ENCODE results near the gene MCEMP1. TPM values are rescaled to one million over a fixed set of nuclear protein-coding genes. Genes with fewer than 3 reads are reported as not detected.
A peak's percentile ranks its signal among the peaks of the same experiment; 100 is the strongest.

Gene MCEMP1
- total RNA-seq, 4 donors from 2014 or later: 0.29 to 0.97 TPM; not detected in 2

DNA sequence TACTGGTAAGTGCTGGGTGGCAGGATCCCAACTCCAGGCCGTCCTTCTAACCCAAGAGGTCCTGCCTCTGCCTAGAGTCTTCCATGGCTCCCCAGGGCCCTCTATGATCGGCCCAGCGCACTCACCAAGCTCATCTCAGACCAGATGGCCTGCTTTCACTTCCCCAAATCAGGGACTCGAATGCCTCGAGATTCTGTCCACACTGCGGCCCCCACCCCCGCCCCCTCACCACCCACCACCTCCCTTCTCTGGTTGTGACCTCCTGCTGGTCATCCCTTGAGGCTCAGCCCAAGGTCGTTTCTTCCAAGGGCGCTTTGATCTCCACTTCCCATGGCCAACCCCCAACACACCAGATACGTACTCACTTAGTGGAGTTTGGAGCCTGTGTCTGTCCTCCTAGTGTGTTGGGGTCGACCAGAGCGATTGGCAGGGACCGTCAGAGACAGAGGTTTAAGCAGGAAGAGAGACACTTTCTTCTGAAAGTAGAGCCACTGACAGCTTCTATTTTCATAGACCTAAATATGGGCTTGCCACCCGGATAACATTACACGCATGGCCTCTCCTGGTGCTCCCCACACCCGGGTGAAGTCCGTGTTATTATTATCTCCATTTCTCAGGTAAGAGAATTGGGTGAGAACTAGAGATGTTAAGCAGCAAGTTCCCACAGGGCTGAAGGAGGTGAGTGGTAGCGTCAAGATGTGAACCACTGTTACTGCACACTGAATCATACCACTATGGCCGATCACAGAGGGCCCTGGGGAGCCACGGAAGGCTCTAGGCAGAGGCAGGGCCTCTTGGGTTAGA is 25.0 kb downstream of the MCEMP1 start, which contains the start of gene FCER2:
TSS of gene FCER2 (minus strand) at position 478 of the 804 bp plus-strand sequence. CDS start 2,371 bp downstream, outside the sequence.
- TF ChIP-seq, protein P1, sequence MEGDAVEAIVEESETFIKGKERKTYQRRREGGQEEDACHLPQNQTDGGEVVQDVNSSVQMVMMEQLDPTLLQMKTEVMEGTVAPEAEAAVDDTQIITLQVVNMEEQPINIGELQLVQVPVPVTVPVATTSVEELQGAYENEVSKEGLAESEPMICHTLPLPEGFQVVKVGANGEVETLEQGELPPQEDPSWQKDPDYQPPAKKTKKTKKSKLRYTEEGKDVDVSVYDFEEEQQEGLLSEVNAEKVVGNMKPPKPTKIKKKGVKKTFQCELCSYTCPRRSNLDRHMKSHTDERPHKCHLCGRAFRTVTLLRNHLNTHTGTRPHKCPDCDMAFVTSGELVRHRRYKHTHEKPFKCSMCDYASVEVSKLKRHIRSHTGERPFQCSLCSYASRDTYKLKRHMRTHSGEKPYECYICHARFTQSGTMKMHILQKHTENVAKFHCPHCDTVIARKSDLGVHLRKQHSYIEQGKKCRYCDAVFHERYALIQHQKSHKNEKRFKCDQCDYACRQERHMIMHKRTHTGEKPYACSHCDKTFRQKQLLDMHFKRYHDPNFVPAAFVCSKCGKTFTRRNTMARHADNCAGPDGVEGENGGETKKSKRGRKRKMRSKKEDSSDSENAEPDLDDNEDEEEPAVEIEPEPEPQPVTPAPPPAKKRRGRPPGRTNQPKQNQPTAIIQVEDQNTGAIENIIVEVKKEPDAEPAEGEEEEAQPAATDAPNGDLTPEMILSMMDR (IDR thresholded peaks at IDR 0.05): no peak
- no peak within 1 kb of the TSS for H3K4me3 ChIP-seq
- 38 to 58% methylated on average over 7 to 16 of the region's 20 CpGs for WGBS, 2 donors

DNA sequence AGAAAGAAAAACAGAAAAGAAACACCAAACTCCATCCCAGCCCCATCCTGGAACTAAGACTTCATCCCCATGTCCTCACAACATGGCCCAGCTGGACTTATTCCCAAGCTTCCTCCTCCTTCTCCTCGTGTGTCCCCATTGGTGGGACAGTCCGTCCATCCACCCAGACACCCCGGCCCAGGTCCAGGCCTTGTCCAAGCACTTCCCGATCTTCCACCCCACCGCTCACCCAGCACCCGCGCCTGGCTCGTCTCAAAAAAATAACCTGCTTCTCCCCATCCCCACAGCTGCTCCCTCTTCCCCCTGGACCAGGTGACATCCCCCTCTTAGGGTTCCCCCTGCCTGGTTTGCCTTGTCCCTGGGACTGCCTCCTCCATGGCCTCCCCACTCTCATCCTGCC is 26.4 kb downstream of the MCEMP1 start:
- 69 to 75% methylated on average over 8 of the region's 8 CpGs for WGBS, 2 donors
- Histone ChIP-seq H3K36me3 (no peaks in the 10 kb centered on the region), H3K27ac (no peak overlapping the region), H3K9me3 (no peaks in the 10 kb centered on the region), H3K4me3 (no peak overlapping the region), H3K4me1 (no peaks in the 10 kb centered on the region), H3K27me3 (peaks cover 0 to 74% (median 2%) of the 10 kb centered on the region in 4 donors)
- intact Hi-C loops (cut with DNase I): no loop called here
- no peak for DNase-seq
- TF ChIP-seq, protein P1 (IDR thresholded peaks at IDR 0.05): no peak
- no peak for TF ChIP-seq POLR2A (IDR thresholded peaks at IDR 0.05)

More for the DNA sequence above, 25.0 kb downstream of the MCEMP1 start, which contains the start of gene FCER2:
- Histone ChIP-seq H3K36me3 (no peaks in the 10 kb centered on the region), H3K27ac (no peak within 1 kb of the TSS), H3K27me3 (peaks cover 0 to 89% (median 3%) of the 10 kb centered on the region in 4 donors), H3K9me3 (no peaks in the 10 kb centered on the region), H3K4me1 (no peaks in the 10 kb centered on the region)
- intact Hi-C loops (cut with DNase I): no loop called here
- no peak for DNase-seq

DNA sequence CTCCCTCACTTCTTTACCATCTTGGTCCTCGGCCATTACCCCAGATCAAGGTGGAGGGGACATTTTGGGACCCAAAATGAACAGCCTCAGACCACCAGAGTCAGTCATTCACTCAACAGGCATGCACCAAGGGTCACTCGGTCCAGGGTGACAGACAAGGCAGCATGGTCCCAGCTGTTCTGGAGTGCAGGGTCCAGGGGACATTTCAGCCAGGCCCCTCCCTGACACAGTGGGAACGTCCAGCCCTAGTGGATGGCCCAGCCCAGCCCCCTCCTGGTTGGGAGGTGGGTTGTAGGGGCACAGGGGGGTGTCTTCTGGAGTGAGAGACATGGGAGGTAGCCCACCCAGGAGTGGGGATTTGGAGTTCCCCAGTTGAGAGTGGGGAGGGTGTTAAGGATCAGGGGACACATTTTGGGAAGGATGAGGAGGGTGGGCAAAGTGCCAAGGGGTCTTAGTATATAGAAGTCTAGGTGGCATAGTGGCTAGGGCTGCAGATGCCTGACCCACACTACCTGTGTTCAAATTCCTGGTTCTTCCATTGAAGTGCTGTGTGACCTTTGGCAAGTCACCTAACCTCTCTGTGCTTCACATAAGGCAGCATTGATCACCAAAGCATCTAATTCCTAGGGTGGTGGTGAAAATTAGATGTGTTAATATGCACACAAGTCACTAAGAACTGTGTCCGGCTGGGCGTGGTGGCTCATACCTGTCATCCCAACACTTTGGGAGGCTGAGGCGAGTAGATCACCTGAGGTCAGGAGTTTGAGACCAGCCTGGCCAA is 27.6 kb downstream of the MCEMP1 start:
- H3K4me3 ChIP-seq: no peak overlapping the region
- intact Hi-C loops (cut with DNase I): no loop called here
- H3K27me3 ChIP-seq: peaks cover 0 to 63% (median 0%) of the 10 kb centered on the region in 4 donors
- no peak overlapping the region for H3K27ac ChIP-seq
- no peaks in the 10 kb centered on the region for H3K36me3 ChIP-seq
- WGBS, 2 donors: 72 to 100% methylated on average over 2 to 5 of the region's 6 CpGs
- H3K9me3 ChIP-seq: no peaks in the 10 kb centered on the region
- no peaks in the 10 kb centered on the region for H3K4me1 ChIP-seq
- DNase-seq: no peak
- TF ChIP-seq POLR2A (IDR thresholded peaks at IDR 0.05): no peak
- TF ChIP-seq, protein P1 (IDR thresholded peaks at IDR 0.05): no peak

DNA sequence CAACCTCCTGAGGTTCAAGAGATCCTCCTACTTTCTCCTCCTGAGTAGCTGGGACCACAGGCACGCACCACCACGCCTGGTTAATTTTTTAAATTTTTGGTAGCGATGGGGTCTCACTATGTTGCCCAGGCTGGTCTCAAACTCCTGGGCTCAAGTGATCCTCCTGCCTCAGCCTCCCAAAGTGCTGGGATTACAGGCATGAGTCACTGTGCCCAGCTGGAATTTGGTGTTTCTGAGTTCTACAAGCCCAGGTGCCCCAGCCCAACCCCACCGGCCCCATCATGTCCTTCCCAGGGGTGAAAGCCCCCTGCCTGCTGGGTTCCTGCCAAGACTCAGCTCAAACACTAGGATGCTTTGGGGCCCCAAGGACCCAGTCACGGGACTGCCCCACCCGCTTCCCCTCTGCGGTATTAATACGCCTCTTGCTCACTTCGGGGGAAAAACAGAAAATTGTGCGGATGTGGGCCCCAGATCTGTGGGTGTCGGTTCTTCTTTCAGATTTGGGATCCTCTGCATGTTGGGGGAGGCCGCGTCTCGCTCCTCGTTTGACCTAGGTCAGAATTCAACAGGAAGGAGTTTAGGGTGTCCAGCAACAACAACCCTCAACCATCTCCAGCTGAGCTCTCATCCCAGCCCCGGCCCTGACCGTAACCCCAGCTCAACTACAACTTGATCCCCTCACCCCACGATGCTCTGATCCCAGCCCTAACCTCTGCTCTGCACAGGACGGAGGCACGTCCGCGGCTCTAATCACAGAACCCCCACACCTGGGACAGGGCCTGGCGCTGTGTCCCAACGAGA is 28.7 kb downstream of the MCEMP1 start:
- Histone ChIP-seq H3K36me3 (no peaks in the 10 kb centered on the region), H3K27ac (peak overlapping the region in 2 of 4 donors; percentile 46 to 76), H3K4me3 (no peak overlapping the region), H3K9me3 (no peaks in the 10 kb centered on the region), H3K4me1 (no peaks in the 10 kb centered on the region), H3K27me3 (peaks cover 0 to 52% (median 0%) of the 10 kb centered on the region in 4 donors)
- intact Hi-C loops (cut with DNase I): no loop called here
- no peak for DNase-seq
- TF ChIP-seq, protein P1 (IDR thresholded peaks at IDR 0.05): no peak
- peak in 1 of 4 donors; percentile 23 for TF ChIP-seq POLR2A (IDR thresholded peaks at IDR 0.05)
- WGBS, 2 donors: 41 to 63% methylated on average over 14 to 16 of the region's 24 CpGs

All from esophagus squamous epithelium (tissue), 5 donors.